Stimulated activated CD8-positive, alpha-beta memory T cell treated with anti-CD3 and anti-CD28 coated beads, Interleukin-7, amount 100 ng/mL, for 4 hours (primary cell): ENCODE results near the gene CGRRF1.

Experiments used
- DNase-seq, 2 donors: peaks; one replicate each; pipeline ENCODE4 v3.0.0-alpha.2; 2020; ENCODE audit warnings: low read depth in 2 of 2

Gene CGRRF1

DNA sequence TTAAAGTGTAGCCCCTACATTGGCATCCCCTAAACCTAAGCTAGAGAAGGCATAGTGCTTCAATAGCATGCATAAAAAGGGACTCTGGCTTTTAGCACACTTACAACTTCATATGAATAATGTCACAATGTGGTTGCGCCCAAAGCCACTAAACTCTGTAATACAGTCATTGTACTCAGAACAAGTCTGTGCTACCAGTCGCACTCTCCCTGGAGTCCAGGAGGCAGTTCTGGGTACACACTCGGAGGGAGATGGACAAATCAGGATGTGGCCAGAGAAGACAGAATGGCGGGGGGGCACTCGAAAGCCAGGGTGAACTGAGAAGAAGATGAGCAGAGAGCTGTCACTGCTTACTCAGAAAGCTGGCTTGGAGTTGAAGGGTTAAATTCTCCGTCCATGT lies 67.8 kb downstream of the CGRRF1 start:
- no peak for DNase-seq

DNA sequence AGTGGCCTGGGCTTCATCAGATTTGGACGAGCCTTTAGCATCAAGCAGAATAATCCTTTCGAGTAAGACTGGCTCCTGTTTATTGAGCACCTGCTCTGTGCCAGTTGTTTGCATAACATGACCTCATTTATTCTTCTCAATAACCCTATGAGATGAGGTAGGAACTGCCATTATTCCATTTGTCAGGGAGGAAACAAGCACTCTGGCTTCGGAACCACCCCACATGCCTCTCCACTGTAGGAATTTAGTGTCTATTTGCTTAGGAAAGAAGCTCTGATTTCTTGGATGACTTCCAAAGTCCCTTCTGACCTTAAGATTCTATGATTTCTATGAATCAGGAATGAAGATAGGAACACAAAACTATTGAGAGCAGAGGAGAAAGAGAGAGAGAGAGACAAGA lies 68.3 kb downstream of the CGRRF1 start:
- DNase-seq = no peak

DNA sequence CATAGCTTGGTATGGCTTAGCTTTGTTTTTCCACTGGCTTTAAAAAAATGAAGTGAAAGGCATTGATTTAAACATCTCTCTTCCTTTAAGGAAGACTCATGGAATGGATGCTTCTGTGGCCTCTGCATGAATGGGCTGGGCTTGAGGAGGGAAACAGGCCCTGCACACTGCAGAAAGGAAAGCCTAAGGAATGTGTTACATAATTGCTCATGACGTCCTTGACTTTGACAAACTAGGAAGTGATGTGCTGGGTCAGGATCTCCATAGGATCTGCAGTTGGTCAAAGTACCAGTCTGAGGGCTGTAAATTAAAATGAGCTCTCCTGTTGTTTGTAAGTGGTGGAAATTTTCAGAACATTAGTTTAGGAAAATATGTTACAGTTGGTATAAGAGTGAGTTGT lies 69.9 kb downstream of the CGRRF1 start:
- no peak for DNase-seq

DNA sequence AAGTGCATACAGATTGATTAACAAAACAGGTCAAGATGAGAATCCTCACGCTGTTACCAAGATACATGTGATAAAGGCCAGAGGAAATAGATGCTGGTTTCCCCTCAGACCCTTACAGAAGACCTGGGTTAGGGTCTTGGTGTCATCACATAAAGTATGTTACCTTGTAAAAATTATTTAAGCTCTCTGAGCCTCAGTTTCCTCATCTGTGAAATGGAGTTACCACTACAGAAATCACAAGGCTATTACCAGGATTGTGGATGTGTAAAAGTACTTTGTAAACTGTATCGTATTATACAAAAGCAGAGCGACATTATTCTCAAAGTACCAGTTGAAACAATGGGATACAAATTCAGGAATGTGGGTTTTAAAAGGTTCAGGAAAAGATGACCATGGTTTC lies 71.2 kb downstream of the CGRRF1 start:
- DNase-seq = no peak

DNA sequence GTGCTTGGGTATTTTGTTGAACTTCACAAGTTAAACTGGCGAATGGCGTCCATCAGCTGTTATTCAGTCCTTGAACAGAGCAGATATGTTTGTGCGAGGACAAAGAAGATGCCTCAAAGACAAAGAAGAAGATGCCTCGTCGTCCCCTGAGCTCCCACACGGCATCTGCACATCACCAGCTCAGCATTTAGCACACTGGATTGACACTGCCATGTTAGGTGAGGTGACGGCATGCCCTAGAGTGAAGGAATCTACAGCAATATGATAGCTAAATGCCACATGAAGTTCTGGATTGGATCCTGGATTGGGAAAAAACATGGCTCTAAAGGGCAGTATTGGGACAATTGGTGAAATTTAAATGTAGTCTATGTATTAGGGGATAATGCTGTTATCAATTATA lies 72.6 kb downstream of the CGRRF1 start:
- DNase-seq = no peak

DNA sequence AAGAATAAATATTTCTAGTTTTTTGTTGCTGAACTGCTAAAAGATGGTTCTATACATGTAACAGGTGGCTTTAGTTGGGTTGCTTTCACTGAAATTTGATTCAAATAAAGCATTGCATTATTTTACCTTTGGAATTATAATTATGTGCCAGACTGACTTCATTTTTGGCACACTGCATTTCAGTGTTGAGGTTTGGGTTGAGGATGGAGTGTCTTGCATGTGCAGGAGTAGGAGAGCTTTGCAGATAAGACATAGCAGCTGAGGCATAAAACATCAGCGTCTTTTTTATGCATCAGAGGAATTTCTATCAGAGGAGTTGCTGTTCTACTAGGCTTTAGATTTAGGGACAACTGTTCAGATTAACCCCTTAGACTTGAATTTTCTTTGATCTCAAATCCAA lies 74.4 kb downstream of the CGRRF1 start:
- no peak for DNase-seq

DNA sequence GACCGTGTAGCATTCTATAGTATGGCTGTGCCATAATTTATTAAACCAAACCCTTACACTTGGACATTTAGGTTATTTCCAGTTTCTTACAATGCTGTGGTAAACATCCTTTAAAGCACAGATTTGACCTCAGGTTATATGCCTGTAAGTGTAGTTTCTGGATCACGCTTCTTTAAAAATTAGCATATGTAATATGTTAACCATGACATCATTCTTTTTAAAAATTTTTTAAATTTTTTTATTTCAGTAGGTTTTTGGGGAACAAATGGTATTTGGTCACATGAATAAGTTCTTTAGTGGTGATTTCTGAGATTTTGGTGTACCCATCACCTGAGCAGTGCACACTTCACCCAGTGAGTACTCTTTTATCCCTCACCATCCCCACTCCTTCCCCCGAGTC lies 75.5 kb downstream of the CGRRF1 start:
- DNase-seq = no peak
